SIG-M5 (cell line): Measurements from ENCODE around the gene SFT2D3.

Experiments used
- DNase-seq: peaks from one replicate; lab custom pipeline; 2025; lab: John Stamatoyannopoulos, UW

The SFT2D3 gene

GRCh38 chr2:127664895-127665225, 36.4 kb upstream of the SFT2D3 start:
- DNase-seq = no peak

GRCh38 chr2:127665267-127665893, 35.9 kb upstream of the SFT2D3 start:
- DNase-seq = no peak

GRCh38 chr2:127669056-127669455, 32.2 kb upstream of the SFT2D3 start:
- no peak for DNase-seq

- DNase-seq = no peak
Measured at GRCh38 chr2:127670055-127670956, 31.0 kb upstream of the SFT2D3 start.

DNA sequence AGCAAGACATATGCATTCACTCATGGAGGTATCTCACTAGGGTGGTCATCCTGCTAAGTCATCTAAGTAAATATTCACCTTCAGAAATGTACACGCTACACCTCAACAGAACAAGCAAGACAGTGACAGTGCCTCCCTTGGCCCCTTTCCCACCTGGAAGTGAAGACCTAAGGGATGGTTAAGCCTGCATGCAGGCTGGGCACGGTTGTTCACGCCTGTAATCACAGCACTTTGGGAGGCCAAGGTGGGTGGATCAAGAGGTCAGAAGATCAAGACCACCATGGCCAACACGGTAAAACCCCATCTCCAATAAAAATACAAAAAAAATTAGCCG, 30.4 kb upstream of the SFT2D3 start:
- no peak for DNase-seq

DNA sequence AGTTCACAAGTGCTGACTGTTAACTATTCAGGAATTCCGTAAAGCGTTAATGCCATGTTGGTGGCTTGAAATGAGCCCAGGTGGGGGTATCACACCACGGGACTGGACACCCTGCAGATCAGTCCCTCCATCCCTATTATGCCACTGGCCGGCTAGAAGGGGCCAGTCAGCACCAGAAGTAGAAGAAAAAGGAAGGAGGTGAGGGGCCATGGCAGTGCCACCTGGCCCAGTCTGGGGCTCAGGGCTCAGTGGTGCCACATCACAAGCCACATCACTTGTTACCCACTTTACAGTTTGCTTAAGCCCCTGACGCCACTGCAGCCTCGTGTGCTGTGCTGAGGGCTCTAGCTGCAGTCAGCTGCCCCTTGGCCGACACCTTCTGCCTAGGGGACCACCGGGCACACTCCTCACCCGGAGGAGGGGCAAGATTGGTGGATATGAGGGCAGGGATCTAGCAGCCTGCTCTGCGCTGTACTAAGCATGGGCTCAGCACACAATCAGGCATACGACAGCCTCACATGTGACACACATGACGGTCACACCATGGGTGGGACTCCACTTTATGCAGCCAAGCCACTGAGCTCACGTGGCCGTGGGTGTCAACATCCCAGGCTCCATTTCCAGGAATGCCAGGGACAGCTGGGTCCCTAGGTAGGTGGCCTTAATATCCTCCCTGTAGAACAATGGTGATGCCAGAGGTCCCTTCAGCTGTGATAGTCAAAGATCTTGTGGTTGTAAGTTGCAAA, 29.6 kb upstream of the SFT2D3 start:
- DNase-seq = no peak

DNA sequence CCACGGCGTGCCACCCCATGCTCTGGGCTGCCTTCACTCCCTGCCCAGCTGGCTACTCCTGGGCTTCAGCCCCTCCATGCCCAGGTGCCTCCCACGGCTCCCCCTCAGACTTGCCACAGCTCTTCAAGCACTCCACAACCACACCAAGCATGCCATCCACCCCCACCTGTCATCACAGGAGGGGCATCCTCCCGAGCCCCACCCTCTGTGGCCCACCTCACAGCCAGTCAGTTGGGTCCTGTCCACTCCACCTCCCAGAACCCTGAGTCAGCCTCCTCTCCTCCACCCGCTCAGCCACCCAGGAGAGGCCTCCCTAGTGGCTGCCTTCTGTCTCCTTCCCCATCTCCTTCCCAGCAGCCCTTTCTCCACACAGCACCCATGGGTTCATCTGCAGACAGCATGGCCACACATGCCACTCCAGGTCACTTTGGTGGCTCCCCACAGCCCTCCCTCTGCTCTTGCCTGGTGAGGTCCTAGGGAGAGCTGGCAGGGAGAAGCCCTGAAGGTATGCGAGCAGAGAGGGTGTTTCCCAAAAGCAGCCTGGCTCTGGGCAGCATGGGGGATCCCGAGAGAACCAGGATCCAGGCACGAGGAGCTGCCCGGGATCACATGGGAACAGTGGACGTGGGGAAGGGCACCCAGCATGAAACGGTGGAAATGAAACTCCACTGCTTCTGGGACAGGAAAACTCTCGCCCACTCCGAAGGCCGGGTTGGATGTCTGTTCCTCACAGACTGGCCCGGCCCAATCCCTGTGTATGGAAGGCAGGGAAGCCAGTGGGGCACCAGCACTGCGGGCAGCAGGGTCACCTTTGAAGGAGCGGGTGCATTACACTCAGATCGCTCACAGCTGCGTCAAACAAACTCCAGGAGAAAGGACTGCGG, 28.7 kb upstream of the SFT2D3 start:
- DNase-seq = no peak

GRCh38 chr2:127673291-127674069, 27.8 kb upstream of the SFT2D3 start:
- no peak for DNase-seq

- DNase-seq = no peak
Measured at GRCh38 chr2:127674241-127675209, 26.8 kb upstream of the SFT2D3 start.

DNA sequence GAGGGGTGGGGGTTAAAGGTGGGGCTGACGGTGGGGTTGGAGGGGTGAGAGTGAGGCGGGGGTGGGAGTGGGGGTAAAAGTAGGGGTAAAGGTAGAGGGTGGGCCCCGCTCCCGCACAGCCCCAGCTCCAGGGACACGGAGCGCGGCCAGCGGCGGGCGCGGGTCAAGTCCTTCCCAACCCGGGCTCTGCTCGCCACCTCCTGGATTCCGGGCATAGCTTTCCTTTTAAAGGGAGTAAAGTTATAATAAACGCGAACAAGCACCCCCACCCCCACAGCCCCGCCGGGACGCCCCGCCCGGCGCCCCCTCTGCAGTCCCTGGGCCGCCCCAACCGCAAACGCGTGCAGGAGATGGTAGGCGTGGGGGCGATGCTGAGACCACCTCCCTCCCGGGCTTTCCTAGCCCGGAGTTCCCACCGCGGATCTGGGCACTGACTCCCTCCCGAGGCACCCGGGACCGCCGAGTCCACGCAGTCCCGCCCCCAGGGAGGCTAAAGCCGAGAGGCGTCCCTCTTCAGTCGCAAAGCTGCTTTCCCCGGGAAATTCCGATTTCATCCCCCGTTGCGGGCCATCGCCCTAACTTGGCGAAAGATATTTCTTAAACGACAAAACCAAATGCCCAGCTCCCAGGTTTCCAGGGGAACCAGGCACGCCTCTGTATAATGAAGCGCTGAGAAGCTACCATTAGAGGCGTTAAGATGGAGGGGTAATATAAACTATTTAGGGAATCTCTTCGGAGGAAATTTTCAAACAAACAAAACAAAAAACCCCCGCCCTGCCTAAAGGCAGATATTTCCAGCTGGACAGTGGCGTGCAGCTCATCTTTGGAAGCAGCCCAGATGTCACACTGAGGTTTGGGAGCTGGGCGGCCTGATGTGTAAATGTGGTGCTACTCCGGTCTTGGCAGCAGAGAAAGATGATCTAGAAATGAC, 25.7 kb upstream of the SFT2D3 start, which contains the start of gene LIMS2:
Gene LIMS2, minus strand, starts transcription at position 200 of the 931 bp plus-strand sequence. CDS start 506 bp downstream, outside the sequence.
- no peak for DNase-seq

GRCh38 chr2:127676906-127677305, 24.4 kb upstream of the SFT2D3 start:
- no peak for DNase-seq

DNA sequence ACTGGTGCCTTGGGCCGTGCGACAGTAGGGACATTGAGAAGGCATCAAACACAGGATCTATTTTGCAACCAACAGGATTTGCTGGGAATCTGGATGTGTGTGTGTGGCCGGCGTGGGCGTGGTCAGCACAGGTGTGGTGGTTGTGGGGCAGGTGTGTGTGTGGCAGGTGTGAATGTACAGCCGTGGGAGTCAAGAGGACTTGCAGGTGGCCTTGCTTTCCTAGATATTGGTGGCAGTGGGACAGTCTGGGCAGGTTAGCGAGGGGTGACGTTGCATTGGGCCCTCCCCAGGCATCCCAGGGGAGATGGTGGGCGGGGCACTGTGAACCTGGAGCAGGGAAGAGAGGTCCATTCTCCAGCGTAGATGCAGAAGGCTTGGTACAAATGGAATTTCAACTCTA, 22.8 kb upstream of the SFT2D3 start:
- no peak for DNase-seq

DNA sequence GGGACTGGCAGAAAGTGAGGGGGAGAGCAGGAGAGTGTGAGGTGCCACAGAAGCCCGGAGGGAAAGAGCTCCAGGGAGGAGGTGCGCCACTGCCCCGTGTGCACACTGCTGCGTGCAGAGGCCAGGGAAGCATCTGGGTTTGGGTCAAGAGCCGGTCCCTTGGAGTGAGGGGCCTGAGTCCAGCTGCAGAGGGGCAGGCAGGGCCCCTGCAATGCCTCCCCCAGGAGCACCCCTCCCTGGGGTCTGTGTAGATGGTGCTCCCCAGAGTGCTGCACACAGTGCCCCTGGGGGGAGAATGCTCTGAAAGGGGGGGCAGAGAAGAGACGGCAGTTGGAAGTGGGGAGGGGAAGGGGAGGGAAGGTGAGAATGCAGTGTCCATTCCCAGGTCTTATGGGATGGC, 22.3 kb upstream of the SFT2D3 start:
- DNase-seq = no peak

DNA sequence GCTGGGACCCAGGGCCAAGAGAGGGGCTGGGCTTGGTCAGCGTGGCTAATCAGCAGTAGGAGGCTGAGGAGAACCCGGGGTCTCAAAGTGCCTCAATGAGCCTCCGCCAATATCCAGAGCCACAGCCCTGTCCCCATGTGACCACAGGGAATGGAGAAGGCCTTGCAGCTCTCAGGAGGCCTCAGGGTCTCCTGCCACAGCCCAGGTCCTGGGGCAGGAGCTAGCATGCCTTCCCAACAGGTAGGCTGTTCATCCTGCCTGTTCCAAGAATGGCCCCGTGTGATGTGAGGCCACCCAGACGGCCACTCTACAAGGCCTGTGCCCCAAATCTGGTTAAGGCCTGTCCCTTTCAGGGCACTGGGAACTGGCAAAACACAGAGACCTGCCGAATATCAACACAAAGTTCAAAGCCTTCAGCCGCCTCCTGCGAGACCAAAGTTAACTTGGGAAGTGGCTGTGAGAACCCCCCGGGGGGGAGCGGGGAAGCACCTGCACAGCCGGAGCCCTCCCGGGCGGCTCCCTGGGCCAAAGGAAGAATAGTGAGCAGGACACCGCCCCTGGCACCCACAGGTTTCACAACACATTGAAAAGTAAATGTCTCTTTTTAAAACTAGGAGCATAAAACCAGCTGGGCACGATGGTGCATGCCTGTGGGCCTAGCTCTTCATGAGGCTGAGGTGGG, 21.5 kb upstream of the SFT2D3 start:
- no peak for DNase-seq

DNA sequence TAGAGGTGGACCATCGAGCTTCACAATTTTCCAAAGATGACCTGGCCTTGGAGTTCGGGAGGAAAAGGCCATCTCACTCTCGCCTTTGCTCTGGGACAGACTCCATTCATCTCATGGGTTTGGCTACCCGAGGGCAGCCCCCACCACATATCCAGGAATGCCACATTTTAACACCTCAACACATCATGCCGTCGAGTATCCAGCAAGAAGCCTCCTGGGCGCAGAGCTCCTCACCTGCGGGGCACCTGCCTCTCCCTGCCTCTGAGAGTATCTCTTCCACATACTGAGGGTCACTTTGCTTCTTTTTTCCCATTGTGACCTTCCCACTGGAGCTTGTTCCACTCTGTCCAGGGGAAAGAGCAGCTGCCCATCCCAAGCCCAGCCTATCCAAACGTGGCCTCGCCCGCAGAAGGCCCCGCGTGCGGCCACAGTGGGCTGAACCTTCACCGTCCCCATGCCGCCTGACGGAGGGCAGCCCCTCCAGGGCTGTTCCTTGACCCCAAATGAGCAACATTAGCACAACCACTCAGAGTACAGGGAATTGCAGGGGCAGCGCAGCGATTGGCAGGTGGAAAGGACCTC, 20.5 kb upstream of the SFT2D3 start:
- no peak for DNase-seq

DNA sequence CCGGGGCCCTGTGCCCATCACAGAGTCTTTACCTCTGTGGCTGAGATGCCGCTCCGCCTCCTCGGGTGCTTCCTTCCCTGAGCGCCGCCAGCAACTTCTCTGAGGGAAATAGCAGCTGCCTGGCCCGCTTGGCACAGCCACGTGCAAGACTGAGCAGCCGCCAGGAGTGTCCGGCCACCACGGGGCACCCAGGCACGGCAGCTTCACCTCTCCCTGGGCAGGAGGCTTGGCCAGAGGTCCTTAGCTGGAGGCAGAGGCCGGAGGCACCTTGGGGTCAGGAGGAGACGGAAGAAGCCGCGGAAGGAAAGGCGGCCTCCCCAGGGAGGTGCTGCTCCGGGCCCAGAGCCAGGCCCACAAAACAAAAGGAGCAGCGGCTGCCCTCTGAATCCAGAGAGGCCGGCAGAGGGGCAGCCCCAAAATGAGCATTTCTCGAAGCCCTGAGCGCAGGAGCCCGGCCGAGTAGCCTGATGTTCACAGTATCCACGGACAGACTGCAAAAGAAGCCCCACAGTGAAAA, 20.0 kb upstream of the SFT2D3 start:
- DNase-seq = no peak

- DNase-seq = no peak
Measured at GRCh38 chr2:127681976-127682857, 19.1 kb upstream of the SFT2D3 start.
